OCI-LY3 (cell line): ENCODE measurements around the gene DLGAP4.
A peak's percentile ranks its signal among the peaks of the same experiment; 100 is the strongest.

ENCODE experiments used
- H2AFZ ChIP-seq: fragments of 200-600, 300-600 bp; shearing (Covaris generic); 2 replicates; pipeline ENCODE4 v1.6.0; 2014; ENCODE audit warnings: antibody characterized with exemption, low read depth, low read length
- H3K27ac ChIP-seq: fragments of 200-600, 300-600 bp; sonication (generic); 2 replicates; pipeline ENCODE4 v1.5.1; 2014; ENCODE audit warnings: mild to moderate bottlenecking, low read length, moderate library complexity, mixed read lengths
- H3K27me3 ChIP-seq: fragments of 200-600, 300-600 bp; sonication (generic); 2 replicates; pipeline ENCODE4 v1.6.1; 2014; ENCODE audit warnings: low read depth, low read length, mixed read lengths
- H3K36me3 ChIP-seq: fragments of 200-600, 300-600 bp; sonication (generic); replicated peaks from 2 replicates; pipeline ENCODE3; 2014; ENCODE audit warnings: low read depth, low read length, mixed read lengths
- H3K4me1 ChIP-seq: fragments of 300-600, 200-600 bp; sonication (generic); 2 replicates; pipeline ENCODE4 v1.6.1; 2014; ENCODE audit warnings: low read length, mixed read lengths
- H3K4me2 ChIP-seq: fragments of 200-600, 300-600 bp; sonication (generic); 2 replicates; pipeline ENCODE4 v1.6.1; 2014; ENCODE audit warnings: low read length, mixed read lengths
- H3K4me3 ChIP-seq: fragments of 300-600, 200-600 bp; sonication (generic); 2 replicates; pipeline ENCODE4 v1.5.1; 2014; ENCODE audit warnings: antibody characterized with exemption, mild to moderate bottlenecking, low read length, moderate library complexity
- H3K79me2 ChIP-seq: fragments of 300-600, 200-600 bp; shearing (Covaris generic); 2 replicates; pipeline ENCODE4 v1.6.1; 2014; ENCODE audit warnings: mild to moderate bottlenecking, low read length, mixed read lengths
- H3K9ac ChIP-seq: fragments of 300-600, 200-600 bp; shearing (Covaris generic); 2 replicates; pipeline ENCODE4 v1.6.0; 2014; ENCODE audit warnings: mild to moderate bottlenecking, low read length, moderate library complexity
- H3K9me3 ChIP-seq: fragments of 200-600, 300-600 bp; shearing (Covaris generic); 2 replicates; pipeline ENCODE4 v1.6.1; 2014; ENCODE audit warnings: low read length, mixed read lengths; ENCODE audit not compliant: insufficient read depth
- H4K20me1 ChIP-seq: fragments of 200-600, 300-600 bp; sonication (generic); 2 replicates; pipeline ENCODE4 v1.6.1; 2016; ENCODE audit warnings: low read length, mixed read lengths; ENCODE audit not compliant: insufficient read depth
- EZH2phosphoT487 ChIP-seq: fragments of 200-600 bp; shearing (Covaris generic); IDR thresholded peaks from 2 replicates; pipeline ENCODE4 v1.6.1; 2018; ENCODE audit warnings: antibody characterized with exemption, mixed run types, low read depth
- TF ChIP-seq, protein P1 (sequence below): fragments of 200-600, 300-600 bp; sonication (generic); IDR thresholded peaks from 2 replicates; pipeline ENCODE4 v1.5.1; 2014; ENCODE audit warnings: antibody characterized with exemption, low read length, low read depth

Gene DLGAP4

DNA sequence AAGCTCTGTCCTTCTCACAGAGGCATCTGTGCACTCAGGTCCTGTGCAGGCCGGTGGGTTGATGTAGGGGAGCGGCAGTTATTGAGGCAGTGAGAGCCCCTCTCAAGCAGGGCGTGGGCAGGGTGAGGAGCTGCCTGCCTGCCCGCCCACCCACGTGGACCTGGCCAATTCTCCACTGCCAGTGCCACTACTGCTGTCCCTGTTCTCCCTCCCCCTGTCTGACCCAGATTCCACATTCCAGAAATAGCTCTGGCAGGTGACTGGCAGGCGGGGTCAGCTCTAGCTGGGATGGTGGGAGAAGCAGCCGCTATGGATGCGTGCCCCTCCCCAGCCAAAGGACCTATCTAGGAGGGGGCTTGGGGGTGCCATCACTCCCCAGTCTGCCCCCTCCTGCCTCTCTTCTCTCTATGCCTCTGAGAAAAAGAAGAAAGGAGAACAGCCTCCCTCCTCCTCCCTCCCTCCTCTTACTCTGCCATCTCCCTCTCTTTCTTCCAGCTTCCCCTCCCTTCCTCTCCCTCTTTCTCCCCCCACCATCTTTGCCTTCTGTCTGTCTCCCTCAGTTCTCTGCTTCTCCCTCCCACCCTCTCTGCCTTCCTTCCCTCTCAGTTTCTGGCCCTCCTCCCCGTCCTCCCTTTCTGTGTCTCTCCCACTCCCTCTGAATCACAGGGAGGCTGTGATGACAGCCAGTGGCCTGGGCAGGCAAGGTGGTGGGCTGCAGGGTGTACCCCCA, 148.7 kb downstream of the DLGAP4 start:
- no peak overlapping the region for H2AFZ ChIP-seq
- H4K20me1 ChIP-seq = no peaks in the 10 kb centered on the region
- H3K4me1 ChIP-seq = no peaks in the 10 kb centered on the region
- TF ChIP-seq, protein P1, sequence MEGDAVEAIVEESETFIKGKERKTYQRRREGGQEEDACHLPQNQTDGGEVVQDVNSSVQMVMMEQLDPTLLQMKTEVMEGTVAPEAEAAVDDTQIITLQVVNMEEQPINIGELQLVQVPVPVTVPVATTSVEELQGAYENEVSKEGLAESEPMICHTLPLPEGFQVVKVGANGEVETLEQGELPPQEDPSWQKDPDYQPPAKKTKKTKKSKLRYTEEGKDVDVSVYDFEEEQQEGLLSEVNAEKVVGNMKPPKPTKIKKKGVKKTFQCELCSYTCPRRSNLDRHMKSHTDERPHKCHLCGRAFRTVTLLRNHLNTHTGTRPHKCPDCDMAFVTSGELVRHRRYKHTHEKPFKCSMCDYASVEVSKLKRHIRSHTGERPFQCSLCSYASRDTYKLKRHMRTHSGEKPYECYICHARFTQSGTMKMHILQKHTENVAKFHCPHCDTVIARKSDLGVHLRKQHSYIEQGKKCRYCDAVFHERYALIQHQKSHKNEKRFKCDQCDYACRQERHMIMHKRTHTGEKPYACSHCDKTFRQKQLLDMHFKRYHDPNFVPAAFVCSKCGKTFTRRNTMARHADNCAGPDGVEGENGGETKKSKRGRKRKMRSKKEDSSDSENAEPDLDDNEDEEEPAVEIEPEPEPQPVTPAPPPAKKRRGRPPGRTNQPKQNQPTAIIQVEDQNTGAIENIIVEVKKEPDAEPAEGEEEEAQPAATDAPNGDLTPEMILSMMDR = no peak
- no peaks in the 10 kb centered on the region for H3K36me3 ChIP-seq
- H3K9me3 ChIP-seq = no peaks in the 10 kb centered on the region
- no peak overlapping the region for H3K4me2 ChIP-seq
- peaks cover 5% of the 10 kb centered on the region; the same call in 1 of the 2 replicates for H3K27me3 ChIP-seq
- H3K9ac ChIP-seq = no peak overlapping the region
- no peak overlapping the region for H3K4me3 ChIP-seq
- no peaks in the 10 kb centered on the region for H3K79me2 ChIP-seq
- no peak overlapping the region for H3K27ac ChIP-seq

DNA sequence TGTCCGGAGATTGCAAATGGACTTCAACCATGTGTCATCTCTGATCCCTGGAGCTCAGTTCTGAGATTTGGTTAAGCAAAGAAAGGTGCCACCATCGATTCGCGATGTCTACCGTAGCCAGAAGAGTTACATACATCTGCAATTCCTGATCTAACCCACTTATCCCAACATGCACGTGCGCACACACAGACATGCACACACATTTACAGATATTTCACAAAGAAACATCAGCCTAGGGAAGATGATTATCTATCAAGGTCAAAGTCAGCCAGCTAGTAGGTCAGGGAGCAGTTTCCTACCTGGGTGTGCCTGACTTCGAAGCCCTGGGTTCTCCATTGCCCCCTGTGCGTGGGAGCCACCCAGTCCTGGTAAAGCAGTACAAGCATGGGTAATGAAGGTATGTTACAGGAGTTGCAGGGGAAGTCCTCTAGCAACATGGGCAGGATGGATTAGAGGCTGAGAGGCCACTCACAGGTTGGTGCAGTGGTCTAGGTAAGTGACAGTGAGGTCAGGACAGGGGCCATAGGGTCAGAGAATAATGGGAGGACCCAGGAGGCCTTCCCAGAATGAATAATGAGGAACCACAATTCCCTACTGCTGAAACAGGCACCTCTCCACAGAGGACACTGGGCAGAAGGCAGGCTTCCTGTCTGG, 150.0 kb downstream of the DLGAP4 start:
- no peak for TF ChIP-seq EZH2phosphoT487
- TF ChIP-seq, protein P1 = no peak
- peaks cover 5% of the 10 kb centered on the region; the same call in 1 of the 2 replicates for H3K27me3 ChIP-seq
- H4K20me1 ChIP-seq = no peaks in the 10 kb centered on the region
- no peaks in the 10 kb centered on the region for H3K9me3 ChIP-seq
- H3K4me1 ChIP-seq = peaks cover 5% of the 10 kb centered on the region
- no peak overlapping the region for H3K9ac ChIP-seq
- no peaks in the 10 kb centered on the region for H3K36me3 ChIP-seq
- H3K4me3 ChIP-seq = no peak overlapping the region
- no peak overlapping the region for H3K4me2 ChIP-seq
- no peak overlapping the region for H2AFZ ChIP-seq
- H3K79me2 ChIP-seq = no peaks in the 10 kb centered on the region
- no peak overlapping the region for H3K27ac ChIP-seq

DNA sequence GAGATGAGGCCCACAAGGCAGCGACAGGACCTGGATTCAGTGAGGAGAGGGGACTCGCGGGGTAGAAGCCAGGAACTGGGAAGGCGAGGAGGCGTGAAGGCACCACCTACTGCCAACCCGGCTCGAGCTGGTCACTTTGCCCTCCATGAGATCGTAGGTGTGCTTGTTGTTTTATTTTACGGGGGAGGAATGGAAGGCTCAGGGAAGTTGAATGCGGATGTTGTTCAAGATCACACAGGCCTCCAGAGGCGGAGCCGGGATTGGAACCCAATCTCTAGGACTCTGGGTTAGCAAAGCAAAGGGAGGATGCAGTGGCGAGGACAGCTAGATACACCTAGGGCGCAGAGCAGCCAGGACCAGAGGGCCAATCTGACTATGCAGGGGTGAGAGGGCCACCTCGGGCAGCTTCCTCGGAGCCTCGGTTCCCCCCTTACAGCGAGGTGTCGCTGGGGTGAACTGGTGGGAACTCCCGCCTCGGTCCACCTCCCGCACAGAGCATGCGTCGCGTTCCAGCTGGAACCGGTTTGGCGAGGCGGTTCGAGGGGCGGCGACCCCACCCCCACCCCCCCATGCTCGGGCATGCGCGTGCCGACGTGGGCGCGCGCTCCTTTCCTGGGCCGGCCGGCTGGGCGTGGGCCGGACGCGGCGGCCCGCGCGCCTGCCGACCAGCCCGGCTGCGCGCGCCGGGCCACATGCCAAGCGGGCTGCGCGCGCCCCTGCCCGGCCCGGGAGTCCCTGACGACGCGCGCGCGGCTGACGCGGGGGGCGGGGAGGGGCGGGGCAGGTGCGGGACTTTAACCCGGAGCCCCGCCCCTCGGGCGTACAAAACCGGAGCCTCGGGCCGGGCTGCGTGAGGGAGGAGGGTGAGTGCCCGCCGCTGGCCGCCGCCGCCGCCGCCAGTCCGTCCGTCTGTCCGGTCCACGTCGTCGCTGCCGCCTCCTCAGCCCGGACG, 154.8 kb downstream of the DLGAP4 start:
- H3K4me2 ChIP-seq = peak overlapping the region; percentile 87
- TF ChIP-seq, protein P1 = no peak
- TF ChIP-seq EZH2phosphoT487 = no peak
- peak overlapping the region; percentile 75 for H3K9ac ChIP-seq
- H3K27me3 ChIP-seq = no peaks in the 10 kb centered on the region
- H3K27ac ChIP-seq = peak overlapping the region; percentile 35
- H3K4me3 ChIP-seq = peak overlapping the region; percentile 92
- no peaks in the 10 kb centered on the region for H3K36me3 ChIP-seq
- H2AFZ ChIP-seq = peak overlapping the region; percentile 73; the same call in 1 of the 2 replicates
- H4K20me1 ChIP-seq = peaks cover 11% of the 10 kb centered on the region
- no peaks in the 10 kb centered on the region for H3K9me3 ChIP-seq
- peaks cover 33% of the 10 kb centered on the region for H3K4me1 ChIP-seq
- peaks cover 9% of the 10 kb centered on the region; the same call in 1 of the 2 replicates for H3K79me2 ChIP-seq
